ENCODE measurements around the gene DCDC2C. TPM values are rescaled to one million over a fixed set of nuclear protein-coding genes. Genes with fewer than 3 reads are reported as not detected.

DCDC2C gene
- total and polyA plus RNA-seq, 2 donors from 2014 or later = not detected

GRCh38 chr2:3741396-3741795 is 38.0 kb downstream of the DCDC2C start:
- H3K36me3 ChIP-seq (ENCODE audit: control insufficient read depth in 2 of 3, insufficient read depth in 3 of 3, low read length in 3 of 3) = no peaks in the 10 kb centered on the region
- no peaks in the 10 kb centered on the region for H3K4me1 ChIP-seq (ENCODE audit: control insufficient read depth in 2 of 3, insufficient read depth in 2 of 3, low read depth in 1 of 3, low read length in 3 of 3)
- H3K27ac ChIP-seq (ENCODE audit: low read depth in 2 of 2, low read length in 2 of 2) = no peak overlapping the region
- TF ChIP-seq CTCF (IDR thresholded peaks at IDR 0.05; ENCODE audit: borderline replicate concordance, extremely low read depth, insufficient read depth) = no peak
- H3K9me3 ChIP-seq (ENCODE audit: control insufficient read depth in 2 of 3, insufficient read depth in 1 of 3, low read length in 3 of 3) = no peaks in the 10 kb centered on the region
- FAIRE-seq (no peak), DNase-seq (no peak)
- no peak overlapping the region for H3K9ac ChIP-seq (ENCODE audit: low read length in 3 of 3)
- no peaks in the 10 kb centered on the region for H3K27me3 ChIP-seq (ENCODE audit: control insufficient read depth, insufficient read depth, low read length)
- no peak overlapping the region for H3K4me3 ChIP-seq (ENCODE audit: low read length in 3 of 3)
- intact Hi-C loops (cut with DNase I) = no loop called here

GRCh38 chr2:3741867-3742602 is 38.7 kb downstream of the DCDC2C start:
- Histone ChIP-seq H3K36me3 (ENCODE audit: control insufficient read depth in 2 of 3, insufficient read depth in 3 of 3, low read length in 3 of 3) (no peaks in the 10 kb centered on the region), H3K4me1 (ENCODE audit: control insufficient read depth in 2 of 3, insufficient read depth in 2 of 3, low read depth in 1 of 3, low read length in 3 of 3) (no peaks in the 10 kb centered on the region), H3K27me3 (ENCODE audit: control insufficient read depth, insufficient read depth, low read length) (no peaks in the 10 kb centered on the region), H3K9me3 (ENCODE audit: control insufficient read depth in 2 of 3, insufficient read depth in 1 of 3, low read length in 3 of 3) (no peaks in the 10 kb centered on the region), H3K9ac (ENCODE audit: low read length in 3 of 3) (no peak overlapping the region), H3K4me3 (ENCODE audit: low read length in 3 of 3) (no peak overlapping the region), H3K27ac (ENCODE audit: low read depth in 2 of 2, low read length in 2 of 2) (no peak overlapping the region)
- no peak for TF ChIP-seq CTCF (IDR thresholded peaks at IDR 0.05; ENCODE audit: borderline replicate concordance, extremely low read depth, insufficient read depth)
- DNase-seq = peak in 1 of 5 donors; percentile 11
- no peak for FAIRE-seq
- intact Hi-C loops (cut with DNase I) = no loop called here

- no peak for TF ChIP-seq CTCF (IDR thresholded peaks at IDR 0.05; ENCODE audit: borderline replicate concordance, extremely low read depth, insufficient read depth)
- no peaks in the 10 kb centered on the region for H3K4me1 ChIP-seq (ENCODE audit: control insufficient read depth in 2 of 3, insufficient read depth in 2 of 3, low read depth in 1 of 3, low read length in 3 of 3)
- H3K4me3 ChIP-seq (ENCODE audit: low read length in 3 of 3) = no peak overlapping the region
- no peaks in the 10 kb centered on the region for H3K9me3 ChIP-seq (ENCODE audit: control insufficient read depth in 2 of 3, insufficient read depth in 1 of 3, low read length in 3 of 3)
- no peaks in the 10 kb centered on the region for H3K36me3 ChIP-seq (ENCODE audit: control insufficient read depth in 2 of 3, insufficient read depth in 3 of 3, low read length in 3 of 3)
- DNase-seq (peak in 1 of 5 donors; percentile 2), FAIRE-seq (no peak)
- H3K27ac ChIP-seq (ENCODE audit: low read depth in 2 of 2, low read length in 2 of 2) = no peak overlapping the region
- intact Hi-C loops (cut with DNase I) = no loop called here
- H3K9ac ChIP-seq (ENCODE audit: low read length in 3 of 3) = no peak overlapping the region
- no peaks in the 10 kb centered on the region for H3K27me3 ChIP-seq (ENCODE audit: control insufficient read depth, insufficient read depth, low read length)
These were observed 39.6 kb downstream of the DCDC2C start for GRCh38 chr2:3742743-3743508.

Measured in kidney (tissue), 14 donors.